Measurements from ENCODE around the gene BIRC2. TPM values are rescaled to one million over a fixed set of nuclear protein-coding genes. Genes with fewer than 3 reads are reported as not detected.
"Not testable (repeated sequence)": the region's sequence is repeated elsewhere in the genome, so short reads cannot be mapped to it uniquely, and the experiment has no call there.

Gene BIRC2
- total RNA-seq (2014; rRNA removed; shearing (Covaris generic)): 104 and 133 TPM in 2 replicates

GRCh38 chr11:102346748-102347461 is at the start of gene BIRC2:
TSS of gene BIRC2 (plus strand) at chr11:102347214. CDS start at chr11:102349855, 2,641 bp downstream.
- peak; percentile 95 for DNase-seq (ENCODE audit: low read depth)

GRCh38 chr11:102300837-102301236 is 46.2 kb upstream of the BIRC2 start:
- not testable (repeated sequence) for DNase-seq (ENCODE audit: low read depth)

DNA sequence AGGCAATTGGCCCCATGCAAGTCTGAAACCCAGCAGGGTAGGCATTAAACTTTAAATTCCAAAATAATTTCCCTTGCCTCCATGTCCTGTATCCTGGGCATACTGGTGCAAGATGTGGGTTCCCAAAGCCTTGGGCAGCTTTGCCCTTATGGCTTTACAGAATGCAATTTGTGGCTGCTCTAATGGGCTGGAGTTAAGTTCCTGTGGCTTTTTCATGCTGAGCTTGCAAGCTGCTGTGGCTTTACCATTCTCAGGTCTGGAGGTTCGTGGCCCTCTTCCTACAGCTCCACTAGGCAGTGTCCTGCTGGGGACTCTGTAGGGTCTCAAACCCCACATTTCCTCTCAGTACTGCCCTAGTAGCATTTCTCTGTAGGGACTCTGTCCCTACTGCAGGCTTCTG is 44.8 kb upstream of the BIRC2 start:
- DNase-seq (ENCODE audit: low read depth): no peak

DNA sequence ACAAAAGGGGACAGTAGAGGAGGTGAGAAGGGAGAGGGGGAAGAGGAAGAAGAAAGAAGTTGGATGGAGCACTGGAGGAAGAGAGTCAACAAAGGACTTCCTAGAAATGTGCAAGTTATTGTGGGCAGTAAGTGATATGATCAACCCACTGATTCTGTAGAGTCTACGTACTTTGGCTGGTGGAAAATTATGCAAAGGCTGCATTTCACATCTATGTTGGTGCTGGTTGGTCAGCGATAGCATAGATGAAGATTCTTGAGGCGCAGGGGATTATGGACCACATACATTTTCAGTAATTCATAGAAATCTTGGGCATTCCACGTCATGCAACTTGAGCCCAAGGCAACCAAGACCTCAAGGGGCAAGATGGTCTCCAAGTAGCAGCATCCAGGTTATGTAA is 42.3 kb upstream of the BIRC2 start:
- no peak for DNase-seq (ENCODE audit: low read depth)

- DNase-seq (ENCODE audit: low read depth): no peak
Observed at GRCh38 chr11:102305352-102306047, 41.5 kb upstream of the BIRC2 start.

DNA sequence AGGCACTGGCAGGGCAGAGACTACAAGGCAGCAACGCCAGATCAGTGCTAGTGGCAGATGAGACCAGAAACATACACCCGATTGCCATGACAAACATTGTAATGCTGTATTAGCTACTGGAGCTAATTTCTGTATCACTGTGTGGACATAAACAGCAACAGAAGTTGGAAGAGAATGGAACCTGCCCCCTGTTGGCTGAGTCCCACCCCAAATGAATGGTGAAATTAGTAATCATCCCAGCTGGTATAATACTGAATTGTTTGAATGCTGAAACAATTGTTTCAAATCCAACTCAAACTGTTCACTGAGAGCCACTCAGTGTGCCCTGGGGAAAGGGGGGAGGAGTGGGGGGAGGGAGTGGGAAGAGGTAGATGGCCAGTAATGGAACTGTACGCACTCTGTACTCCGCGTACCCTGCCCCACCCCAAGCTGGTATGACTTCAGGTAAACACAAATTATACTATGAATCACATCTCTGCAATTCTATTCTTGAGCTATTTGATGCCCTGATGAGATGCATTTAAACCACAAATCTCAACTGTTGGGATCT is 40.9 kb upstream of the BIRC2 start:
- peak; percentile 86 for DNase-seq (ENCODE audit: low read depth)

DNA sequence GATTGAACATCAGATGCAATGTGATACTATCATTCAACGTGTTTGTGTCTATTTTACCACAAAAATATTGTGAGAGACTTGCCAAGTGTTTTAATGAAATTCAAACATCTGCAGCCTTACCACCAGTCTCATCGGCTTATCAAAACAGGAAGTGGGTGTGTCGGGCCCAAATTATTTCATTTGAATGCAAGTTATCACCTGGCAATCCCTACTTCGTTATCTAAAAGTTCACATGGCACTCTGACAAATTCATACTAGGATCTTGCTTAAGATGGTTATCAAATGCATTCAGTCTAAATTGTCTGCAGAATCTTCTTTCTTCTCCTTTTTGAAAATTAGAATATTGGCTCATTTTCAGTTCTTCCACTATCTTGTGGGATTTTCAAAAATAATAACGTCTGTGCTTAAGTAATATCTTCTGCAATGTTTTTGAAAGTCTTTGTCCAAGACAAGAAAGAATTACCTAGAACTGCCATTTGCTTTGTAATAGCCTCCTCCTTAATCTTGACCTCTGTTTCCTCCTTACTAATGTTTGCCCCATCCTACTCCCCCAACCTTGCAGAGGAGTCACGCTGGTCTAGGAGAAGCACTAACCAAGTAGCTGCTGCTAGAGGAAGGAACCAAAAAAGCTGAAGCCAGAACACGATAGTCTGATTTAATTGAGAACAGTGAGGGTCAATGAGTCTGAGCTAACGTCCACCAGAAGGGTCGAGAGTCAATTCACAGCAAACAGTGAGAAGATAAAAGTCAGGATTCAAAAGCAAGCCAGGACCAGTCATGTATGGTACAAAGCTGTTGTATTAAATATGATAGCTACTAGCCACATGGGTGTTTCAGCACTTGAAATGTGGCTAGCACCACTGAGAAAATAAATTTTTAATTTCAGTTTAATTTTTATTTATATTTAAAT is 39.9 kb upstream of the BIRC2 start:
- no peak for DNase-seq (ENCODE audit: low read depth)

- DNase-seq (ENCODE audit: low read depth): no peak
Observed at GRCh38 chr11:102307727-102308038, 39.3 kb upstream of the BIRC2 start.

- no peak for DNase-seq (ENCODE audit: low read depth)
Observed at GRCh38 chr11:102309621-102310541, 37.1 kb upstream of the BIRC2 start.

GRCh38 chr11:102312667-102313066 is 34.3 kb upstream of the BIRC2 start:
- peak; percentile 54 for DNase-seq (ENCODE audit: low read depth)

DNA sequence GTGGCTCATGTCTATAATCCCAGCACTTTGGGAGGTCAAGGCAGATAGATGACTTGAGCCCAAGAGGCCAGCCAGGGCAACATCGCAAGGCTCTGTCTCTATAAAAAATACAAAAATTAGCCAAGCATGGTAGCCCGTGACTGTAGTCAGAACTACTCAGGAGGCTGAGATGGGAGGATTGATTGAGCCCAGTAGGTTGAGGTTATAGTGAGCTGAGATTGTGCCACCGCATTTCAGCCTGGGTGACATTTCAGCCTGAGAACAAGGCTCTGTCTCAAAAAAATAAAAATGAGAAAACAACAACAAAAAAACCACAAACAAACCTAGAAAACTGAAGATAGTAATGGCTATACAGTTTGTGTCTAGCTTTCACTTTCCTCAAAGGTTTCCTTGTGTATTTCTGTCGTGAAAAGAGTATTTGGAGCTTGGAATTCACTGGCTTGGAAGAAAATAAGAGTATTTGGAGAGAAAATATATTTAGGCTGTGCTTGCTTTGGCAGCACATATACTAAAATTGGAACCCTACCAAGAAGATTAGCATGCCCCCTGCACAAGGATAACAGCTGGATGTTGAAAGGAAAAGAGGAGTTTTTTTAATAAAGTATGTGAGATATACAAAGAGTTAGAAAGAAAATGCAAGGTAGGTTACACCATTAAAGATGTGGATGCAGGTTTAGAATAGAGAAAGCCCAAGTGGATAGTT is 33.6 kb upstream of the BIRC2 start:
- DNase-seq (ENCODE audit: low read depth): peak; percentile 49

DNA sequence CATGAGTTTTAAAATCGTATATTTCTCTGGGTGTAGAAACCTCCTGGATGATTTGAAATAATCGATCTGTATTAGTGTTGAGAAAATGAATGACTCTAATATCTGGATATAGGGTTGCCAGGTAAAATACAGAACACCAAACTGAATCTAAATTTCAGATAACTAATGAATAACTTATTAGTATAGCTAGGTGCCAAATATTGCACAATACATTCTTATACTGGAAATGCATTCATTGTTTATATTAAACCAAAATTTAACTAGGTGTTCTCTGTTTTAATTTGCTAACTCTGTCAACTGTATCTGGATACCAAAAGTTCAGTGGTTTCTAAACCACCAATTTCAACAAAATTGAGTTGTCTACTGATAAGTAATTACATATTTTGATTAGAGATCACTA is 32.2 kb upstream of the BIRC2 start:
- DNase-seq (ENCODE audit: low read depth): no peak

- DNase-seq (ENCODE audit: low read depth): no peak
Observed at GRCh38 chr11:102316346-102316904, 30.6 kb upstream of the BIRC2 start.

DNA sequence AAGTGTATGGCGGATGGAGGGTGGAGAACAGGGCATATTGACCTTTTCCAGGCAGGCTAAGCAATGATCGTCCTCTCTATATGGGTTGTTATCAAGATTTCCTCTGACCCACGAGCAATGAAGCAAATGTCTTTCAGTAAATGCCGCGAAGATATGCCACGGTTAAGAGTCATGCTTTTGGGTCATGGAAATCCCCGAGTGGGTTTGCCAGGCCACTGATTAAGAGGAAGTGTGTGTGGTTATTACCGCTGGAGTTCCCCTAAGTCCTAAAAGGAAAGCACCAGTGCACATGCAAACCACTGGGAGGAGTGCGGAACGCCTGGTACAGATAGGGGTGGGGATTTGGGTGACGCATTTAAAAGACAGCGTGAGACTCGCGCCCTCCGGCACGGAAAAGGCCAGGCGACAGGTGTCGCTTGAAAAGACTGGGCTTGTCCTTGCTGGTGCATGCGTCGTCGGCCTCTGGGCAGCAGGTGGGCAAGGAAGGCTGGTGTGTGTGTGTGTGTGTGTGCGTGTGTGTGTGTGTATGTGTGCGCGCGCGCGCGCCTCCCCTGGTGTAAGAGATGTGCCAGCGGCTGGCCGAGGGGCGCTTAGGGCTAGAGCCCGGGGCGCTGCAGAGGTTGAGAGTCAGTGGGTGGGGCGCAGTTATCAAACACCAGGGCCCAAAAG is 29.8 kb upstream of the BIRC2 start, which contains the start of gene BIRC3:
Gene BIRC3 (plus strand): TSS at position 386 of the 669 bp plus-strand sequence. CDS start 7,026 bp downstream, outside the sequence.
- DNase-seq (ENCODE audit: low read depth): peak; percentile 96

DNA sequence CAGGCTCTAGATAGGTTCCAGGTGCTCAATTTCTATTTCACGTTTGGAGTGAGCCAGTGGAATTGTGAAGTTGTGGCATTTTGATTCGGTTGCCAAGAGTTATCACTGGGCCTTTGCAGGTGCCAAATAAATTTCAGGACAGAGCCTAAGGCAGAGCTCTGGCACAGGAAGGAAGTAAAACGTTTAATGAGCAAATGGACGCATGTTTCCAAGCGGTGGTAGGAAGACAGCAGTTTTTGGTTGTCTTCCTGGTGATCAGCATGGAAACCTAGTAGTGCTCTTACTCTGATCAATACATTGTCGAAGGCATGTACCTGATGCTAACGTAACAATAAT is 29.3 kb upstream of the BIRC2 start:
- DNase-seq (ENCODE audit: low read depth): peak; percentile 48

- peak; percentile 88 for DNase-seq (ENCODE audit: low read depth)
Observed at GRCh38 chr11:102318469-102318868, 28.5 kb upstream of the BIRC2 start.

GRCh38 chr11:102319544-102319943 is 27.5 kb upstream of the BIRC2 start:
- no peak for DNase-seq (ENCODE audit: low read depth)

GRCh38 chr11:102320188-102320587 is 26.8 kb upstream of the BIRC2 start:
- no peak for DNase-seq (ENCODE audit: low read depth)

GRCh38 chr11:102320679-102321078 is 26.3 kb upstream of the BIRC2 start:
- no peak for DNase-seq (ENCODE audit: low read depth)

Measured in M059J (cell line).